ENCODE results near the gene ST8SIA6.

DNA sequence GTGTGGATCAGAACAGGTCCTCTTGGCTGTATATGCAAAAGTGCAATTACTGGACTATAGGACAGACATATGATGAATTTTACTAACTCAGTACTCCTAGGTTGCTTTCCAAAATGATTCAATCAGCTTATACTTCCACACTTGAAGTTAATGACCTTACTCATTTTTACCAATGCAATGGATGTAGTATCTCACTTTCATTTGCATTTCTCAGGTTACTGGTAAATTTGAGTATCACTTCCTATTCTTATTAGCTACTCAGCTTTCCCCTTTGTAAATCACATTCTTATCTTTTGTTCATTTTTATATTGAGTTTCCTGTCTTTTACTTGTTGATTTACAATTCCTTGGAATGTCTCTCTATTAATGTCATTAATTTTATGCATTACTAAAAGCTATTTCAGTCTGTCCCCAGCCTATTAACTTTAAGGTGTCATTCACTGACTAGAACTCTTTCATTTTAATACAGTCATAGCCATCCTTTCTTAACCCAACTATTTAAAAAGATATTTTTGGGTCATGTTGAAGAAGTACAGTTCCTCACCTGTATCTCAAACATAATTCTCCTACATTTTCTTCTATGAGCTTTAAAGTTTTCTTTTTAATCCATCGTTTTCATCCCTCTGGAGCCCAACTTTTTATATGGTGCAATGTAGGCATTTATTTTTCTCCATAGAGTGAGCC is 137.8 kb downstream of the ST8SIA6 start:
- TF ChIP-seq, protein P1, sequence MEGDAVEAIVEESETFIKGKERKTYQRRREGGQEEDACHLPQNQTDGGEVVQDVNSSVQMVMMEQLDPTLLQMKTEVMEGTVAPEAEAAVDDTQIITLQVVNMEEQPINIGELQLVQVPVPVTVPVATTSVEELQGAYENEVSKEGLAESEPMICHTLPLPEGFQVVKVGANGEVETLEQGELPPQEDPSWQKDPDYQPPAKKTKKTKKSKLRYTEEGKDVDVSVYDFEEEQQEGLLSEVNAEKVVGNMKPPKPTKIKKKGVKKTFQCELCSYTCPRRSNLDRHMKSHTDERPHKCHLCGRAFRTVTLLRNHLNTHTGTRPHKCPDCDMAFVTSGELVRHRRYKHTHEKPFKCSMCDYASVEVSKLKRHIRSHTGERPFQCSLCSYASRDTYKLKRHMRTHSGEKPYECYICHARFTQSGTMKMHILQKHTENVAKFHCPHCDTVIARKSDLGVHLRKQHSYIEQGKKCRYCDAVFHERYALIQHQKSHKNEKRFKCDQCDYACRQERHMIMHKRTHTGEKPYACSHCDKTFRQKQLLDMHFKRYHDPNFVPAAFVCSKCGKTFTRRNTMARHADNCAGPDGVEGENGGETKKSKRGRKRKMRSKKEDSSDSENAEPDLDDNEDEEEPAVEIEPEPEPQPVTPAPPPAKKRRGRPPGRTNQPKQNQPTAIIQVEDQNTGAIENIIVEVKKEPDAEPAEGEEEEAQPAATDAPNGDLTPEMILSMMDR (conservative IDR thresholded peaks at IDR 0.05; ENCODE audit: low read depth, low read length) = no peak
- TF ChIP-seq EZH2 (IDR thresholded peaks at IDR 0.05; ENCODE audit: low read length, unreplicated experiment) = no peak
